Measurements from ENCODE around the gene CACNB2. TPM values are rescaled to one million over a fixed set of nuclear protein-coding genes. Genes with fewer than 3 reads are reported as not detected.

CACNB2 gene
- total RNA-seq, 4 donors from 2014 or later, result 73.5 to 108 (median 87.2) TPM

- intact Hi-C loops (cut with DNase I), result no loop called here
These were observed 411.2 kb downstream of the CACNB2 start for GRCh38 chr10:18551473-18551872.

GRCh38 chr10:18554479-18554878, 414.3 kb downstream of the CACNB2 start:
- no peak overlapping the region for H3K4me3 ChIP-seq
- 96% methylated on average over 3 of the region's 3 CpGs for WGBS
- TF ChIP-seq POLR2A (IDR thresholded peaks at IDR 0.05; ENCODE audit: low read depth) (no peak), POLR2AphosphoS5 (IDR thresholded peaks at IDR 0.05) (no peak), EP300 (IDR thresholded peaks at IDR 0.05) (no peak), CTCF (IDR thresholded peaks at IDR 0.05) (no peak)
- no peaks in the 10 kb centered on the region for H3K9me3 ChIP-seq
- DNase-seq (ENCODE audit: extremely low spot score), result no peak
- no peaks in the 10 kb centered on the region for H3K4me1 ChIP-seq
- H3K36me3 ChIP-seq, result peaks cover 3 to 25% (median 13%) of the 10 kb centered on the region in 4 donors
- no peaks in the 10 kb centered on the region for H3K27me3 ChIP-seq
- intact Hi-C loops (cut with DNase I), result no loop called here
- no peak overlapping the region for H3K27ac ChIP-seq (replicated peaks in 1 of 4)

More at GRCh38 chr10:18551473-18551872, 411.2 kb downstream of the CACNB2 start:
- DNase-seq (ENCODE audit: extremely low spot score), result no peak
- WGBS, result 97% methylated on average over 2 of the region's 2 CpGs
- Histone ChIP-seq H3K36me3 (peaks cover 0 to 14% (median 3%) of the 10 kb centered on the region in 4 donors), H3K4me3 (no peak overlapping the region), H3K27ac (replicated peaks in 1 of 4) (no peak overlapping the region), H3K4me1 (no peaks in the 10 kb centered on the region), H3K9me3 (no peaks in the 10 kb centered on the region), H3K27me3 (no peaks in the 10 kb centered on the region)
- TF ChIP-seq CTCF (IDR thresholded peaks at IDR 0.05) (no peak), EP300 (IDR thresholded peaks at IDR 0.05) (no peak), POLR2AphosphoS5 (IDR thresholded peaks at IDR 0.05) (no peak), POLR2A (IDR thresholded peaks at IDR 0.05; ENCODE audit: low read depth) (no peak)

- intact Hi-C loops (cut with DNase I), result no loop called here
- Histone ChIP-seq H3K27me3 (no peaks in the 10 kb centered on the region), H3K36me3 (peaks cover 7 to 37% (median 16%) of the 10 kb centered on the region in 4 donors), H3K9me3 (no peaks in the 10 kb centered on the region), H3K27ac (replicated peaks in 1 of 4) (no peak overlapping the region), H3K4me1 (no peaks in the 10 kb centered on the region), H3K4me3 (no peak overlapping the region)
- WGBS, result 98% methylated on average over 3 of the region's 3 CpGs
- no peak for DNase-seq (ENCODE audit: extremely low spot score)
- TF ChIP-seq CTCF (IDR thresholded peaks at IDR 0.05) (no peak), POLR2A (IDR thresholded peaks at IDR 0.05; ENCODE audit: low read depth) (no peak), EP300 (IDR thresholded peaks at IDR 0.05) (no peak), POLR2AphosphoS5 (IDR thresholded peaks at IDR 0.05) (no peak)
These were observed 416.4 kb downstream of the CACNB2 start for GRCh38 chr10:18556522-18557147.

GRCh38 chr10:18557960-18558359, 417.7 kb downstream of the CACNB2 start:
- H3K27me3 ChIP-seq, result no peaks in the 10 kb centered on the region
- H3K4me1 ChIP-seq, result no peaks in the 10 kb centered on the region
- 93% methylated on average over 1 of the region's 1 CpG for WGBS
- no peak for DNase-seq (ENCODE audit: extremely low spot score)
- TF ChIP-seq POLR2AphosphoS5 (IDR thresholded peaks at IDR 0.05) (no peak), EP300 (IDR thresholded peaks at IDR 0.05) (no peak), POLR2A (IDR thresholded peaks at IDR 0.05; ENCODE audit: low read depth) (no peak), CTCF (IDR thresholded peaks at IDR 0.05) (no peak)
- intact Hi-C loops (cut with DNase I), result no loop called here
- H3K27ac ChIP-seq (replicated peaks in 1 of 4), result no peak overlapping the region
- no peak overlapping the region for H3K4me3 ChIP-seq
- no peaks in the 10 kb centered on the region for H3K9me3 ChIP-seq
- peaks cover 7 to 41% (median 16%) of the 10 kb centered on the region in 4 donors for H3K36me3 ChIP-seq

Data from esophagus muscularis mucosa (tissue), 4 donors.